Pulmonary artery endothelial cell (primary cell): ENCODE data around the gene KIF3C. TPM values are rescaled to one million over a fixed set of nuclear protein-coding genes. Genes with fewer than 3 reads are reported as not detected.
A peak's percentile ranks its signal among the peaks of the same experiment; 100 is the strongest.
"Not testable (repeated sequence)": the region's sequence is repeated elsewhere in the genome, so short reads cannot be mapped to it uniquely, and the experiment has no call there.

Experiments
- DNase-seq: peaks from one replicate; pipeline ENCODE4 v3.0.0-alpha.2; 2011; ENCODE audit warnings: low read depth, low spot score
- total RNA-seq: library from RNA; depleted of rRNA; stranded (reverse); fragments of >200 nt; gene quantifications from 2 replicates; pipeline ENCODE4 v1.2.3, GENCODE V29; 2014

KIF3C gene
- total RNA-seq, 1 donor from 2014 or later: 13.1 TPM

DNA sequence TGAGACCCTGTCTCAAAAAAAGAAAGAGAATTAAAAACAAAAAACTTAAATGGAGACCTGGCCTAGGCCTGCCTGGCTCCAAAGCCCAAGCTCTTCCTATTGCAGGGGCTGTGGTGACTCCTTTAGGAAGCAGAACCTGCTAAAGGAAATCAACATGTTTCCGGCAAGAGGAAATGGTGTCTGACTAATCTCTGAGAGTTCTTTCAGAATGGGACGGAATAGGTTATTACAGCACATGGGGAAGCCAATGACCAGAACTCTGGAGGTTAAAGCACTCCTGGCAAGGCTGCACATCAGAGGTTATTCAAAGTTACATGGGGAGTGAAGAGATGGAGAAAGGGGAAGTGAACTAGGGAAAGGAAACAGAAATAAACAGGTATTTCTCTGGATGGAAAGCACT, 21.4 kb downstream of the KIF3C start:
- DNase-seq: peak; percentile 81

DNA sequence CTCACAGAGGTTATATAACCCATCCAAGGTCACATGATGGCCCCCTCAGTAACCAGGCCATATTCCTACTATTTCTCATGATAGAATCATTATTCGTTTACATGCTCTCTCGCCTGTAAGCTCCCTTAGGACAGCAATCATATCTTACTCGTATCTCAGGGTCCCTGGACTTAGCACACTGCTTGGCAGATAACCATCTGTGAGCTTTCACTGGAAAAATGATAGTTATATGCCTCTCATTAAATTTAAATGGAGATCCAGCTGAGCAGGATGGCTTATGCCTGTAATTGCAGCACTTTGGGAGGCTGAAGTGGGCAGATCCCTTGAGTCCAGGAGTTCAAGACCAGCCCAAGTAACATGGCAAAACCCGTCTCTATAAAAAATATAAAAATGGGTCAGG, 21.9 kb downstream of the KIF3C start:
- no peak for DNase-seq

DNA sequence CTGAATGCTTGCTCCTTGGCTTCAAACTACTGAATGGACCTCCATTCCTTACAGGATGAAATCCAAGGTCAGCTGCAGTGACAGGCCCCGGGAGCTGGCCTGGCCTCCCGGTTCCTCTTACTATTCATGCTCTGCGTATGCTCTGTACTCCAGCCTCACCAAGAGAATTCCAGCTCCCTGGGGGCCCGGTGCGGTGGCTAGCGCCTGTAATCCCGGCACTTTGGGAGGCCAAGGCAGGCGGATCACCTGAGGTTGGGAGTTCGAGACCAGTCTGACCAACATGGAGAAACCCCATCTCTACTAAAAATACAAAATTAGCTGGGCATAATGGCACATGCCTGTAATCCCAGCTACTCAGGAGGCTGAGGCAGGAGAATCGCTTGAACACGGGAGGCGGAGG, 23.7 kb downstream of the KIF3C start:
- DNase-seq: not testable (repeated sequence)

DNA sequence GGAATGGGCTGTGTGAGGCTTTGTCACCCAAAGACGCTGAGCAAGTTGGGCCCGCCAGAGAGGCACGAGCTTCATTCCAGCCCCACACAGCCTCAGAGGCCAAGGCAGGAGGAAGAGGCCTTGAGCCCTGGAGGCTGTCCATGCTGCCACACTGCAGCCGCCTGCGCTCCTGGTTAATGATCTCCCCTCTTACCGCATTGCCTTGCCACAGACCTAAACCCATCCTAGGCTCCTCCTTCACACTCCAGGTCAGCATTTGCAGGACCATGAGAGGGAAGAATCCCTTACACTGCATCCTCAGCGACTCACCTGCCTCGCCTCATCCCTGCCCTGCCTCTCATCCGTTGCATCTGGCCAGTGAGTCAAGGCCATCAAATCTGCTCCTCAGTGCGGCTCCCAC, 24.6 kb downstream of the KIF3C start:
- DNase-seq: no peak

DNA sequence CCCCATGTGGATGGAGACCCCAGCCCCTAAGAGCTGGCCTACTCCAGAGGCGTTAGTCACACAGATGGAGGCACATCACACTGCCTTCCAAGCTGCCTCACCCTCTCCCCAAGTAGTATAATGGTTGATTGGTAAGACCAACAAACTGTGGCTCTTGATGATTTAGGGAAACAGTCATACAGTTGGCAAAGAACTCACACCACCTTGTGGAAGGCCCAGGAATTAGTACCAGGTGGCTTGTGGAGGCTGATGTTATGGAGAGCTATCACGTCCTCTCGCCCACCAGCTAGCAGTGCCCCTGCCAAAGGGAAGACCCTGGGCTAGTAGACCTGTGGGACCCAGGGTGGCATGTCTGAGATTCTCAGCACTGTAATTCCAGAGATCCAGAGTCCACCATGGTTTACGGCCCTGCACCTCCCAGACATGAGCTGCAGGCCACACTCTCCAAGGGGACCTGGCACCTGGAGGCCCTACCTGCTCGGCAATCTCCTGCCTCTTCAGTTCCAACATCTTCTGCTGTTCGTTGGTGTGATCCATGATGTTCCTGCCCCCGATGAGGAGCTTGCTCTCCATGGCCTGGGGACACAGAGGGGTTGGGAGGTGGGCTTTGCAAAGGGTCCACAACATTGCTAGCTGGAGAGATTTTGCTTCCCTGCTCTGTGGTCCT, 26.3 kb downstream of the KIF3C start:
- no peak for DNase-seq

DNA sequence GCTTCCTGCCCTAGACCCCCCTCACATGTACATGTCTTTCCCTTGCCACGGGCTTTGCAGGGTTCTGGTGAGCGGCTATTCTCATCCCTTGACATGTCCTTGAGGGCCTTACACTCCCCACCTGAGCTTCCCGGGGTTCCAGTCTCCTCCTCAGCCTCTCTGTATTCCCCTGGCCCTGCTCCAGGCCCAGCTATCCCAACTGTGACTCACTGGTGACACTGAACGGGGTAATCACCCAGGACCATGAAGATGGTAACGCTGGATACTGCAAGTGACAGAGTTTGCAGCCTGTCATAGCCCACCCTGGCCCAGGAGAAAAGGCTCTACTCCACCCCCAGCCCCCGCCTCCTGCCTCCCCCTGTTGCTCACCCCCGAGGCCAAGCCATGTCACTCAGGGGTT, 27.3 kb downstream of the KIF3C start:
- DNase-seq: no peak

DNA sequence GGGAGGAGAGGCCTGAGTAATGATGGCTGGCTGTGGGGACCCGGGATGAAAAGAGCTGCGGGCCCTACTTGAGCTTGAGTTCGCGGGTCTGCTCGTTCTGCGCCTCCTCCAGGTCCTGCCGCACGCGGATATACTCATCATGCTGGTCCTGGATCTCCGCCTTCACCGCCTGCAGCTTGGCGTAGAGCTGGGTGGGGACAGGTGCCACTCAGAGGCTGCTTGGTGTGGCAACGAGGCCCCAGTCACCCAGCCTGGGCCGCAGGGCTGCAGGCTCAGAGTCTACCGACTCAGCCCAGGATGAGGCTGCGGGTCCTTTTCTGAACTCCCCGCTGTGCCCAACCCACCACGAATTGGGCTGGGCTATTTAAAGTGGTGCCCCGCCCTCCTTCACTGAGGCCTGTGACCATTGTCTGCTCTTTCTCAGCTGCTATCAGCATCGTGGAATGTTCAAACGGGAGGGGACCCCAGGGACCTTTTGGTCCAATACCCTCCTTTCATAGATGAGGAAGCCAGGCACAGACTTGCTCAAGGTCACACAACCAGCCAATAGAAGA, 28.0 kb downstream of the KIF3C start:
- no peak for DNase-seq

DNA sequence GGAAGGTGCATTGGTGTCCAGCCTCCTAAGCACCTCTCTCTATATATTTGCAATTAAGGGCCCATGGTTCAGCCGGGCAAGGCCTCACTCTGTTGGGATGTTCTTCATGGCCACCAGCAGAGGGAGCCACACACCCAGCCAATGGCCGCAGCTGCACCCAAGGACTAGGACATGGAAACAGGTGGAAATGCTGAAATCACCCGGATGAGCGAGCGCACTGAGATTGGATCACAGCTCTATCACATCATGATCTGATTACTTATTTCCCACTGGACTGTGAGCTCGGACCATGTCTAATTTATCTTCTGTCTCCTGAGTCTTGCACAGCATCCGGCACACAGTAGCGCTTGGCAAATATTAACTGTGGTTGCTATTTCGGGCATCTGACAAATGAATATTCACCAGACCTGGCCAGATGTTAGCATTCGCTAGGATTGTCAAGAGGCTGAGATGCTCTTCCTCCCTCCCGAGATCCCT, 31.2 kb downstream of the KIF3C start:
- DNase-seq: peak; percentile 63

DNA sequence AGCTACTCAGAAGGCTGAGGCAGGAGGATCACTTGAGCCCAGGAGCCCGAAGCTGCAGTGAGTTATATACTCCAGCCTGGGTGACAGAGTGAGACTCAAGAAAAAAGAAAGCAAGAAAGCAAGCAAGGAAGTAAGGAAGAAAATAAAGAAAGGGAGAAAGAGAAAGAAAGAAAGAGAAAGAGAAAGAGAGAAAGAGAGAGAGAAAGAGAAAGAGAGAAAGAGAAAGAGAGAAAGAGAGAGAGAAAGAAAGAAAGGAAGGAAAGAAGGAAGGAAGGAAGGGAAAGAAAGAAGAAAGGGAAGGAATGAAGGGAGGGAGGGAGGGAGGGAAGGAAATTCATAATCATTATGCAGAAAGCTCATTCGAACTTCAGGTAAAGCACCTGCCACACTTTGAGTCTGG, 33.9 kb downstream of the KIF3C start:
- no peak for DNase-seq

DNA sequence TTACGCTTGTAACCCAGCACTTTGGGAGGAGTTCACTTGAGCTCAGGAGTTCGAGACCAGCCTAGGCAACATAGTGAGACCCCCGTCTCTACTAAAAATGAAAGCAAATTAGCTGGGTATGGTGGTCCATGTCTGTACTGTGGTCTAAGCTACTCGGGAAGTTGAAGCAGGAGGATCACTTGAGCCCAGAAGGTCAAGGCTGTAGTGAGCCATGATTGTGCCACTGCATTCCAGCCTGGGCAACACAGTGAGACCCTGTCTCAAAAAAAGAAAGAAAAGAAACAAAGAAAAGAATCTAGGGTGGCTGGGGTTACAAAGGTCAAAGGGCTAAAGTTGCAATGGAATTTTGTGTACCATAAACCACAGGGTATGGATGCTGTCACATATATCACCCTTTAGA, 41.3 kb downstream of the KIF3C start:
- DNase-seq: no peak

DNA sequence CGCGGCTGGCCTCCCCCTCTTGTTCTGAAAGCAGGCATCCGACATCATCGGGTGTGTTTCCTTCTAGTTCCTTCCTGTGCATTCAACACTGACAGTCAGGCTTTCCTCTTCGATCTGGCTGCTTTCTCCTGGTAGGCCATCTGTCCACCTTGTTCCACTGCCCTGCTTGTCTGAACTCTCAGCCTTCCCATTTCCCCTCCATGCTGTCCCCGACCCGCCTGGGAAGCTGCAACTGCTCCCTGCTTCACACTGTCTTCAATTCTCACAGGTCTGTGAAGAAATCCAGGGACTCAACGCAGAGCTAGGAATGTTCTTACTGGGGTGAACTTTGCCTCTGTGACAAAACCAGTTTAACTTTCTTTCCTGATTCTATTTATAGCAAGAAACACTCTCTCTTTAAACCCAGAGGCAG, 43.0 kb downstream of the KIF3C start:
- DNase-seq: no peak

DNA sequence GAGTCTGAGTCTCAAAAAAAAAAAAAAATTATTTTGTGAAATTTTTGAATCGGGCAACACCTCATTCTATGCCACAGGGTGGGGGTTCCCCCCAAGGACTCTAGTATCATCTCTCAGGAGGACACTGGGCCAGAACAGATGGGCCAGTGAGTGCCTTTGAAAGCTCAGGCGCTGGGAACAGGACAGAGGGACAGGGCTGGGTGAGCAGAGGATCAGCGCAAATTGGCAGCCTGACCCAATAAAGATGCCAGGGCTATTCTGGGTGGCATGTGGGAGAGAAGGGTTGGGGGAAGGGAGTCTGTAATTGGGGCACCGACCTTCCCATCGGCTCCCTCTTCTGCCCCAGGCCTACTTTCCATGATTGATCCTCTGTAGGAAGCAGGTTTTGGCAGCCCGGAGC, 44.0 kb downstream of the KIF3C start:
- DNase-seq: no peak

DNA sequence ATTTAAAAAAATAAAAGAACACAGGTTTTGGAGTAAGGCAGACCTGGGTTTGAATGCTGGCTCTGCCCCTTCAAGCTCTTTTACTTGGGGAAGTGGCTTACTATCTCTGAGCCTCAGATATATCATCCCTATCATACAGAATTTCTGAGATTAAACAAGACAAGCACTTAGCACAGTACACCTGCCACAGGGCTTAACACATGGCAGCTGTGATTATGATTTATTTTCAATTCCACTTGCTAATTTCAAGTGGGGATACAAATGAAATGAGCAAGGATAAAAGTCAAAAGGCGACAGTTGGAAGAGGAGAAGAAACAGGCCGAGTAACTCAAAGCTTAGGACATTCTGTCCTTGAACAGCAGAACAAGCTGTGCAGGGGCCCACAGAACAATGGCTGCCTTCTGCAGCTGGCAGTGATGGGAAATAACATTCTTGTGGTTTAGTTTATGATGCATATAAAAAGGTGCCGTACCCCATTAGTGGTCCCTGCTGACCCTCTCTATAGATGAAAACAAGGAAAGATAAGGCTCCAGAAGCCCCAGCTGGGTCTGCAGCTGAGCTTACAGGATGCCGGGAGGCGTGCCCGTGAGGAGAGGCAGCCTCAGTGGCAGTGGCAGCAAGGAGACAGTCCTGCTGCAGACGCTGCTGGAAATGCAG, 45.3 kb downstream of the KIF3C start:
- DNase-seq: no peak

DNA sequence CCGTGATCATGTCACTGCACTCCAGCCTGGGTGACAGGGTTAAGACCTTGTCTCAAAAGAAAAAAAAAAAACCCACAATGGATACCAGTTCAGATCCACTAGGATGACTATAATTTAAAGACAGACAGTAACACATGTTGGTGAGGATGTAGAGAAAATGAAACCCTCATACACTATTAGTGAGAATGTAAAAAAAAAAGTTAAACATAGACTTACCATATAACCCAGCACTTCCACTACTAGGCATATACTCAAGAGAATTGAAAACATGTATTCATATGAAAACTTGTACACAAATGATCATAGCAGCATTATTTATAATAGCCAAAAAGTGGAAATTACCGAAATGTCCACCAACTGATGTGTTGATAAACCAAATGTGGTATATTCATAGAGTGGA, 48.7 kb downstream of the KIF3C start:
- DNase-seq: no peak

DNA sequence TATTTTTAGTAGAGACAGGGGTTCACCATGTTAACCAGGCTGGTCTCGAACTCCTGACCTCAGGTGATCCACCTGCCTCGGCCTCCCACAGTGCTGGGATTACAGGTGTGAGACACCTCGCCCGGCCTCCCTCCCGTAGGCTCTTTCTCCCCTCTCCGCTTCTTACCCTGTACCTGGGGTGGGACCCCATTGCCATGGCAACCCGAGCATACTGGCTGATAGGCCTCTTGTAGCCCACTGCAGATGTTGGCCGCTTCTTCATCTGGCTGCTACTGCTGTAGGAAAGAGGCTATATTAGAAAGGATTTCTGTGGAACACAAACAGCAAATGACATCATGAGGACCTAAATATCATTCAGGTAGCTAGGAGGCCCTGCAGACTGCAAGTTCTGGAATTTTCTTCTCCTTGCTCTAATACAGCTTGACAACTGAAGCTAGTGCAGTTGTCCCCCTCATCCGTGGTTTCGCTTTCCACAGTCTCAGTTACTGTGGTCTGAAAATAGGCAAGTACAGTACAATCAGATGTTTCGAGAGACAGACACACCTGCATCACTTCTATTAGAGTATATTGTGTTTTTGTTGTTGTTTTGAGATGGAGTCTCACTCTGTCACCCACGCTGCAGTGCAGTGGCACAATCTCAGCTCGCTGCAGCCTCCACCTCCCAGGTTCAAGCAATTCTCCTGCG, 52.4 kb downstream of the KIF3C start:
- no peak for DNase-seq

DNA sequence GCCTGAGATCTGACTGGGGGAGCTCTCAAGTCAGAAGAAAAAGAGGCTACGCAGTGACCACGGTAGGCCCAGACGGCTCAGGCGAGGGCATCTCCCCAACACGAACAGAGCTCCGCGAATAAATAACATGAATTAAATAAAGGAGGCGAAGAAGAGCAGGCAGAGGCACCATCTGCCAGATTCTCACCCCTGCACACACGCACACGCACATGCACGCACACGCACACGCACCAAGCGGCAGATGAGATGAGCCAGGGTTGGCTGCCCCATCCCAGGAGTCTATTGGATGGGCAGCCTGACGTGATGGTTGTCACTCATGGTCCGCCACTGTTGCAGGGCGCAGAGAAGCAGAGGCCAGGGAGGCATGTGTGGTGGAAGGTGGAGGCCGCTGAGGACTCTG, 53.6 kb downstream of the KIF3C start:
- no peak for DNase-seq

DNA sequence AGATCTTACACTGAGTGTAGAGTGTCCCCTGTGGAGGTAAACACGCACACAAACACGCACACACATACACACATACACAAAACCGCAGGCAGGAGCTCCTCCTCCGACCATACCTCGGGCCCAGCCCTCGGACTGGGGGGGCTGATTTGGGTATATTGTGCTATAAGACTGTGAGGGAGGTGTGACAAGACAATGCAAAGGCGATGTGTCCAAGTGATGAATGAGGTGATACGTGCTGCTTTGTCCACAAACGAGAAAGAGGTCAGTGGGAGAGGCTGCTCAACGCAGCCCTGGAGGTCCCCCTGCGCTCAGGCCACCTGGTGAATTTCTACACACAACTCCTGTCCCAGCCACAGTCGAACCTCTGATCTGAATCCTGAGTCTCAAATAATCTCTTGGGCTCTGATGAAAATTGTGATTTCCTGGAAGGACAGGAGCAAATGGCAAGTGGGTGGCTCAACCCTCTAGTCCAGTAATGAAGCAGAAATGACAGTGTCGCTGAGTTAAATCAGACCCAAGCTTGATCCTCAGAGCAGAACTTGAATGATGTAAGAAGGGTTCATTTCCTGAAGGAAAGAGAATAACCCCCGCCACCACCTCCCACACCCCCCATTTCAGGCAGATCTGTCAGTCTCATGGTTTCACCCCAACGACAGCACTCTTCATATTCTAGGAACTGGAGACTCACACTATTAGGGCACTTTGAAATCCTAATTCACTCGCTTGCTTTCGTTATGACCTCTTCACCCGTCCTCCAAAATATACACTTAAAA, 55.1 kb downstream of the KIF3C start:
- no peak for DNase-seq

DNA sequence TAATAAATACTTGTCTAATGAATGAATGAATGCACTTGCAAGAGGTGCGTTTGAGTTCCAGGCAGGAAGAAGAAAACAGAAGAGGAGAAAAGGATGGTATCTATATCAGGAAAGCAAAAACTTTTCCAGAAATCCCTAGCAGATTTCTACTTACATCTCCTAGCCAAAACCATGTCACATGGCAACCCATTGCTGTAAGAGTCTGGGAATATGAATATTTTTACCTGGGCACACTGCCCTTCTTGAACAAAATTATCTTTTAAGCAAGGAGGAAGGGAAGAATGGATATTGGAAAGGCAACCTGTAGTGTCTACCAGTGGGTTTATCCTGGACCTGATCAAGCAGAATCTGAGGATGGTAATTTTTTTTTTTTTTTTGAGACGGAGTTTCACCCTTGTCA, 59.8 kb downstream of the KIF3C start:
- no peak for DNase-seq

DNA sequence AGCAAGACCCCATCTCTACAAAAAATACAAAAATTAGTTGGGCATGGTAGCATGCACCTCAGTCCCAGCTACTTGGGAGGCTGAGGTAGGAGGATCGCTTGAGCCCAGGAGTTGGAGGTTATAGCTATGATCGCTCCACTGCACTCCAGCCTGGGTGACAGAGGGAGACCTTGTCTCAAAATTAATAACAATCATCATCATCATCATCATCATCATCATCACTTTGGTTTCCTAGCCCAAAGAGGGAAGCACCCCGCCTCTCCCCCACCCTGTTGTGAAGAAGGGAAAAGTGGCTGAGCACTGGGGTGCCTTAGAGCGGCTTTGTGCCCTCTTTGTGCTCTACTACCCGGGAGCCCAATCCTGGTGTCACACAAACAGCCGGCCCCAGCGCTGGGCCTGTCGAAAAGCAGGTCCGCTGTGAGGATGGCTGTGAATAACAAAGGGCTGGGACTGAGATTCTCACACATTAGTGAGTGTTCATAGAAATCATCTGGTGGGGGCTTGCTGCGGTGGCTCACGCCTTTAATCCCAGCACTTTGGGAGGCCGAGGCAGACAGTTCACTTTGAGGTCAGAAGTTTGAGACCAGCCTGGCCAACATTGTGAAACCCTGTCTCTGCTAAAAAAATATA, 61.4 kb downstream of the KIF3C start:
- no peak for DNase-seq

DNA sequence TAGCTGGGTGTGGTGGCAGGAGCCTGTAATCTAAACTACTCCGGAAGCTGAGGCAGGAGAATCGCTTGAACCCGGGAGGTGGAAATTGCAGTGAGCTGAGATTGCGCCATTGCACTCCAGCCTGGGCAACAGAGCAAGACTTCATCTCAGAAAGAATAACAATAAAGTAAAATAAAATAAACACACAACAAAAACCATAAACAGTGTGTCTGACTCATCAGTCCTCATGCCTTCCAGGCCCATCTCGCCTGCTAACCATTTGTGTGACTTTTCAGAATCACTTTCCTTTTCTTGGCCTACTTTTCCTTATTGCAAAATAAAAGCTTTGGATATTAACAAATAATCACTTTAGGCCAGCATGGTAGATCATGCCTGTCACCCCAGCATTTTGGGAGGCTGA, 62.0 kb downstream of the KIF3C start:
- no peak for DNase-seq

DNA sequence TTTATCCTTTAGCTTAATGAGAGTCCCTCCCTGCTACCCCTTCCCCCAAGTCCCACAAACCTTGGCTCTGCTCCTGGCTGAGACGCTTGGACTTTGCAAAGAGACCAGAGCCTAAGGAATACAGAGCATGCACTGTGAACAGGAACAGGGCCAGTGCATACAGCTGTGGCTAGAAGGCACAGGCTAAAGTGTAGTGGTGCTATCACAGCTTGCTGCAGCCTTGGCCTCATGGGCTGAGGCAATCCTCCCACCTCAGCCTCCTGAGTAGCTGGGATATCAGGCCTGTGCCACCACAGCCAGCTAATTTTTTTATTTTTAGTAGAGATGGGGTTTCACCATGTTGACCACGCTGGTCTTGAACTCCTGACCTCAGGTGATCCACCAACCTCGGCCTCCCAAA, 64.5 kb downstream of the KIF3C start:
- no peak for DNase-seq
